GM23248 (cell line): ENCODE data around the gene TMBIM1. TPM values are rescaled to one million over a fixed set of nuclear protein-coding genes. Genes with fewer than 3 reads are reported as not detected.
"Not testable (repeated sequence)": the region's sequence is repeated elsewhere in the genome, so short reads cannot be mapped to it uniquely, and the experiment has no call there.

Source experiments
- DNase-seq: peaks from one replicate; pipeline ENCODE4 v3.0.0-alpha.2; 2015
- H2AFZ ChIP-seq: fragments of 200-600 bp; sonication (generic); 2 replicates; pipeline ENCODE4 v1.6.1; 2016; ENCODE audit warnings: antibody characterized with exemption
- H3F3A ChIP-seq: fragments of 200-600 bp; sonication (generic); 2 replicates; pipeline ENCODE4 v1.6.1; 2016; ENCODE audit warnings: mild to moderate bottlenecking, antibody characterized with exemption, mixed run types; ENCODE audit not compliant: insufficient read depth
- H3K27ac ChIP-seq: fragments of 200-600 bp; sonication (generic); 2 replicates; pipeline ENCODE4 v1.5.1; 2016; ENCODE audit warnings: mild to moderate bottlenecking
- H3K27me3 ChIP-seq: fragments of 200-600 bp; sonication (generic); replicated peaks from 2 replicates; pipeline ENCODE4 v1.6.1; 2016; ENCODE audit warnings: mild to moderate bottlenecking; ENCODE audit not compliant: insufficient read depth
- H3K36me3 ChIP-seq: fragments of 200-600 bp; sonication (generic); 2 replicates; pipeline ENCODE4 v1.6.1; 2016; ENCODE audit warnings: low read depth, mild to moderate bottlenecking
- H3K4me1 ChIP-seq: fragments of 200-600 bp; sonication (generic); 2 replicates; pipeline ENCODE4 v1.6.1; 2016; ENCODE audit warnings: mild to moderate bottlenecking; ENCODE audit not compliant: insufficient read depth
- H3K4me2 ChIP-seq: fragments of 200-600 bp; sonication (generic); one replicate; pipeline ENCODE4 v1.6.1; 2016; ENCODE audit warnings: mild to moderate bottlenecking; ENCODE audit not compliant: unreplicated experiment
- H3K4me3 ChIP-seq: fragments of 200-600 bp; sonication (generic); 2 replicates; pipeline ENCODE4 v1.5.1; 2016; ENCODE audit warnings: mild to moderate bottlenecking
- H3K79me2 ChIP-seq: fragments of 200-600 bp; sonication (generic); 2 replicates; pipeline ENCODE4 v1.6.1; 2016; ENCODE audit warnings: mild to moderate bottlenecking; ENCODE audit not compliant: insufficient read depth
- H3K9ac ChIP-seq: fragments of 200-600 bp; sonication (generic); 2 replicates; pipeline ENCODE4 v1.6.1; 2016; ENCODE audit warnings: mild to moderate bottlenecking
- H3K9me2 ChIP-seq: fragments of 200-600 bp; sonication (generic); 2 replicates; pipeline ENCODE4 v1.6.1; 2016; ENCODE audit warnings: mixed run types, mild to moderate bottlenecking, moderate library complexity; ENCODE audit not compliant: insufficient read depth
- H3K9me3 ChIP-seq: fragments of 200-600 bp; sonication (generic); one replicate; pipeline ENCODE4 v1.6.1; 2017; ENCODE audit warnings: low read depth
- H4K20me1 ChIP-seq: fragments of 200-600 bp; sonication (generic); 2 replicates; pipeline ENCODE4 v1.6.0; 2016; ENCODE audit not compliant: insufficient read depth
- EZH2 ChIP-seq: fragments of 200-600 bp; sonication (generic); IDR thresholded peaks from 2 replicates; pipeline ENCODE4 v1.6.1; 2018; ENCODE audit warnings: antibody characterized with exemption, mild to moderate bottlenecking; ENCODE audit not compliant: insufficient read depth, poor library complexity, severe bottlenecking
- EZH2phosphoT487 ChIP-seq: fragments of 200-600 bp; sonication (generic); IDR thresholded peaks from 2 replicates; pipeline ENCODE4 v1.6.1; 2018; ENCODE audit warnings: antibody characterized with exemption, moderate library complexity, mild to moderate bottlenecking, low read depth; ENCODE audit not compliant: insufficient read depth
- WGBS, 2 experiments: methylation state at CpG; one replicate each; pipeline ENCODE4 v1.1.6; 2015 to 2017; ENCODE audit warnings: low lambda C conversion rate in 2 of 2, low coverage in 1 of 2; ENCODE audit errors: missing lambda C conversion rate in 2 of 2; 5-methylcytosine and 5-hydroxymethylcytosine counted together
- in situ Hi-C: fragments of 300-500 bp; cut with MboI; formaldehyde crosslinking; loops from 2 replicates; pipeline ENCODE4 v1.15.0; 2020
- polyA plus RNA-seq: library from polyadenylated mRNA; unstranded; fragments of >200 nt; fragmentation: Nextera tagmentation; extraction: Ambion mirVana; gene quantifications from 2 replicates; pipeline ENCODE4 v1.2.1, GENCODE V29; 2016
- total RNA-seq: library from RNA; depleted of rRNA; stranded (reverse); fragments of >200 nt; shearing (Covaris generic); gene quantifications from 2 replicates; pipeline ENCODE4 v1.2.3, GENCODE V29; 2014

Gene TMBIM1
- total and polyA plus RNA-seq, 2 experiments from 2014 or later, result 166 to 178 TPM

DNA sequence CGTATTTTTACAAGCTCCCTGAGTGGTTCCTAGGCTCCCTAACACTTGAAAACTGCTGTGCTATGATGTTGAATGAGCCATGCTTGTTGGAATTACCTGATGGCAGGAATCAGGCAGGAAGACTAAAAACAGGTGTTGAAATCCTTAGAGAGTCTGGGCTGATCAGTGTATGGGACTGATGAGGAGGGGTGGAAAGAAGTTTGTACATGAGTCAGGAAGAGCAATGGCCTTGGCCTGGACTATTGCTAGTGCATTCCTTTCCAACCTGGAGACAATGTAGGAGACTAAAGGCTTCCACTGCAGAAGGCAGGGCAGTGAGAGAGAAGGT lies 25.0 kb upstream of the TMBIM1 start:
- Histone ChIP-seq H3K36me3 (no peaks in the 10 kb centered on the region), H3K79me2 (no peaks in the 10 kb centered on the region), H3K9ac (no peak overlapping the region), H2AFZ (no peak overlapping the region), H3K4me3 (no peak overlapping the region), H4K20me1 (no peaks in the 10 kb centered on the region), H3K27me3 (no peaks in the 10 kb centered on the region), H3K27ac (no peak overlapping the region), H3K9me3 (no peaks in the 10 kb centered on the region), H3K9me2 (no peaks in the 10 kb centered on the region), H3K4me1 (no peaks in the 10 kb centered on the region), H3K4me2 (no peak overlapping the region), H3F3A (no peaks in the 10 kb centered on the region)
- no peak for TF ChIP-seq EZH2
- no peak for TF ChIP-seq EZH2phosphoT487
- DNase-seq, result no peak
- in situ Hi-C loops, result no loop called here
- 82 to 89% methylated on average over 1 of the region's 1 CpG for WGBS, 2 experiments

GRCh38 chr2:218315397-218315796 lies 23.1 kb upstream of the TMBIM1 start:
- in situ Hi-C loops, result no loop called here
- Histone ChIP-seq H3K27me3 (no peaks in the 10 kb centered on the region), H3K4me2 (no peak overlapping the region), H3F3A (no peaks in the 10 kb centered on the region), H3K9me2 (no peaks in the 10 kb centered on the region), H3K27ac (no peak overlapping the region), H2AFZ (no peak overlapping the region), H3K9me3 (no peaks in the 10 kb centered on the region), H3K9ac (no peak overlapping the region), H3K4me1 (no peaks in the 10 kb centered on the region), H4K20me1 (no peaks in the 10 kb centered on the region), H3K36me3 (no peaks in the 10 kb centered on the region), H3K4me3 (no peak overlapping the region), H3K79me2 (no peaks in the 10 kb centered on the region)
- no peak for DNase-seq
- WGBS, 2 experiments, result 80 to 83% methylated on average over 8 of the region's 8 CpGs
- no peak for TF ChIP-seq EZH2

- H3K9me2 ChIP-seq, H3K9ac ChIP-seq, H3F3A ChIP-seq, H2AFZ ChIP-seq, H4K20me1 ChIP-seq, H3K27me3 ChIP-seq, H3K36me3 ChIP-seq, H3K4me3 ChIP-seq, H3K79me2 ChIP-seq, H3K4me1 ChIP-seq, H3K9me3 ChIP-seq, H3K27ac ChIP-seq, H3K4me2 ChIP-seq, in situ Hi-C loops, DNase-seq: not testable (repeated sequence)
- WGBS, 2 experiments, result 56 to 72% methylated on average over 4 of the region's 4 CpGs
Measured at GRCh38 chr2:218314764-218315163, 22.5 kb upstream of the TMBIM1 start.

GRCh38 chr2:218313356-218313755 lies 21.1 kb upstream of the TMBIM1 start:
- Histone ChIP-seq H3K9ac (no peak overlapping the region), H3K27me3 (no peaks in the 10 kb centered on the region), H3K4me1 (no peaks in the 10 kb centered on the region), H4K20me1 (no peaks in the 10 kb centered on the region), H3K79me2 (no peaks in the 10 kb centered on the region), H3K4me2 (no peak overlapping the region), H3K9me2 (no peaks in the 10 kb centered on the region), H3K36me3 (no peaks in the 10 kb centered on the region), H2AFZ (no peak overlapping the region), H3K9me3 (no peaks in the 10 kb centered on the region), H3K4me3 (no peak overlapping the region), H3F3A (no peaks in the 10 kb centered on the region), H3K27ac (no peak overlapping the region)
- in situ Hi-C loops, result no loop called here
- 65 to 78% methylated on average over 1 of the region's 1 CpG for WGBS, 2 experiments
- DNase-seq, result no peak
- TF ChIP-seq EZH2phosphoT487 (no peak), EZH2 (no peak)

DNA sequence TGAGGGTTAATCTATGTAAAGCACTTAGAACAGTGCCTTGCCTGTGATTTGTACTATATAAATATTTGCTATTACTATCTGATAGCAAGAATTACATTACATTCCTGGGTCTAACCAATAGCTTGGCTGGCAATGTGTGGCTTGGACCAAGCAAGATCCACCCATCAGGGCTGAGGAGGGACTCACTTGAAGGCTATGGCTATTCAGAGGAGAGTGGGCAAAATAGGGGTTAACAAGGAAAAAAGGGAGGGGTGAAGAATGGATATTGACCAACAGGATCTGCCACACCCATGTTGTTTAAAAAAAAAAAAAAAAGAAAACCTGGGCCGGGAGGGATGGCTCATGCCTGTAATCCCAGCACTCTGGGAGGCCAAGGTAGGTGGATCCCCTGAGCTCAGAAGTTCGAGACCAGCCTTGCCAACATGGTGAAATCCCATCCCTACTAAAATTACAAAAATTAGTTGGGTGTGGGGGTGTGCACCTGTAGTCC lies 20.0 kb upstream of the TMBIM1 start:
- no peaks in the 10 kb centered on the region for H3F3A ChIP-seq
- H3K27me3 ChIP-seq, result no peaks in the 10 kb centered on the region
- TF ChIP-seq EZH2phosphoT487, result no peak
- no peak for TF ChIP-seq EZH2
- no peak overlapping the region for H3K27ac ChIP-seq
- in situ Hi-C loops, result no loop called here
- H3K4me3 ChIP-seq, result no peak overlapping the region
- no peak overlapping the region for H3K9ac ChIP-seq
- no peaks in the 10 kb centered on the region for H3K36me3 ChIP-seq
- WGBS, 2 experiments, result 40 to 58% methylated on average over 2 of the region's 2 CpGs
- H3K4me2 ChIP-seq, result no peak overlapping the region
- no peaks in the 10 kb centered on the region for H3K9me2 ChIP-seq
- DNase-seq, result no peak
- H3K9me3 ChIP-seq, result no peaks in the 10 kb centered on the region
- H2AFZ ChIP-seq, result no peak overlapping the region
- H4K20me1 ChIP-seq, result no peaks in the 10 kb centered on the region
- no peaks in the 10 kb centered on the region for H3K4me1 ChIP-seq
- no peaks in the 10 kb centered on the region for H3K79me2 ChIP-seq

DNA sequence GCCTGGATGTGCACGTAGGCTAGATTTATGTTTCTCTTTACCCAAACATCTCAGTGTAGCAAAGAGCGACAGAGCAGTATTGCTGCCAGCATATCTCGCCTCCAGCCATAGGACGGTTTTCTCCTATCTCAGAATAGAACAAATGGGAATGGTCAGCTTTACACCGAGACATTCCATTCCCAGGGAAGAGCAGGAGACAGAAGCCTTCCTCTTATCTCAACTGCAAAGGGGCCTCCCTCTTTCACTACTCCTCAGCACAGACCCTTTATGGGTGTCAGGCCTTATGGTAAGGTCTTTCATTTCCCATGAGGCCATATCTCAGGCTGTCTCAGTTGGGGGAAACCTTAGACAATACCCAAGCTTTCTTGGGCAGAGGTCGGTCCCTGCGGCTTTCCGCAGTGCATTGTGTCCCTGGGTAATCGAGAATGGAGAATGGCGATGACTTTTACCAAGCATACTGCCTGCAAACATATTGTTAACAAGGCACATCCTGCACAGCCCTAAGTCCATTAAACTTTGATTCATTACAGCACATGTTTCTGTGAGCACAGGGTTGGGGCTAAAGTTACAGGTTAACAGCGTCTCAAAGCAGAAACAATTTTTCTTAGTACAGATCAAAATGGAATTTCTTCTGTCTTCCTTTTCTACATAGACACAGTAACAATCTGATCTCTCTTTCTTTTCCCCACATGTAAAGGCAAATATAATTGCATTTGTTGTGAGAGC lies 19.4 kb upstream of the TMBIM1 start:
- H3K4me2 ChIP-seq, H3K4me3 ChIP-seq, H3F3A ChIP-seq, H3K9me3 ChIP-seq, H3K9me2 ChIP-seq, H3K27ac ChIP-seq, H3K27me3 ChIP-seq, H3K79me2 ChIP-seq, H2AFZ ChIP-seq, H3K9ac ChIP-seq, H4K20me1 ChIP-seq, in situ Hi-C loops, DNase-seq, H3K4me1 ChIP-seq, H3K36me3 ChIP-seq: not testable (repeated sequence)
- WGBS, 2 experiments, result 92 to 93% methylated on average over 11 of the region's 11 CpGs
